HCT116 (cell line): ENCODE measurements around the gene RNPEP. TPM values are rescaled to one million over a fixed set of nuclear protein-coding genes. Genes with fewer than 3 reads are reported as not detected.

Experiments
- ATAC-seq: fragments of 200-7000 bp; cut with Tn5 transposase; 2 replicates; pipeline ENCODE4 v1.9.1; 2020; ENCODE audit warnings: mild to moderate bottlenecking, moderate library complexity
- BruUV-seq: library from RNA; stranded (reverse); fragments of 400-500 nt; replicated peaks from 2 replicates; lab custom pipeline; 2021; lab: Mats Ljungman, UMichigan
- CTCF ChIA-PET: fragments of 300-600 bp; sonication (Branson Sonifier 250); formaldehyde crosslinking; loops from one replicate; lab custom pipeline; 2021; ENCODE audit warnings: antibody characterized with exemption; lab: Charles Lee
- POLR2A ChIA-PET: fragments of 300-600, 350-600 bp; sonication (Branson Sonifier 250); formaldehyde crosslinking; loops from one replicate; lab custom pipeline; 2021; ENCODE audit warnings: antibody characterized with exemption; lab: Charles Lee
- RAD21 ChIA-PET, 2 experiments: fragments of 300-600 bp; sonication (Branson Sonifier 250); formaldehyde crosslinking; loops; one replicate each; lab custom pipeline; 2023; ENCODE audit warnings: low total read pairs in 2 of 2; ENCODE audit not compliant: uncharacterized antibody in 2 of 2, unreplicated experiment in 2 of 2, low non-redundant PET in 1 of 2; lab: Charles Lee
- DNase-seq: peaks from one replicate; pipeline ENCODE4 v3.0.0-alpha.2; 2010; ENCODE audit warnings: low read depth, low spot score
- H2AFZ ChIP-seq: fragments of 200-600 bp; shearing (Covaris generic), sonication (generic); 2 replicates; pipeline ENCODE4 v1.6.1; 2017; ENCODE audit warnings: low read depth, mixed run types, mixed read lengths, antibody characterized with exemption, low read length; ENCODE audit not compliant: poor library complexity, severe bottlenecking
- H3K27ac ChIP-seq: 2 replicates; pipeline ENCODE4 v1.5.1; 2012; ENCODE audit warnings: low read depth, low read length
- H3K27me3 ChIP-seq: fragments of 200-600 bp; sonication (generic); 2 replicates; pipeline ENCODE4 v1.6.1; 2016; ENCODE audit warnings: mixed run types, low read length, mixed read lengths; ENCODE audit not compliant: insufficient read depth
- H3K36me3 ChIP-seq, 2 experiments: fragments of 200-500 bp in 1 of 2; fragments of 200-600 bp in 1 of 2; sonication (Bioruptor generic) in 1 of 2; sonication (generic) in 1 of 2; 2 replicates each; pipeline versions ENCODE4 v1.5.1 to v1.6.1; 2014 to 2016; ENCODE audit warnings: low read length in 2 of 2, inconsistent platforms in 1 of 2, mixed read lengths in 1 of 2, mixed run types in 1 of 2; ENCODE audit not compliant: insufficient read depth in 2 of 2, control insufficient read depth in 1 of 2
- H3K4me1 ChIP-seq, 2 experiments: fragments of 200-600 bp in 1 of 2; sonication (generic) in 1 of 2; 2 replicates each; pipeline versions ENCODE4 v1.5.1 to v1.6.1; 2012 to 2017; ENCODE audit warnings: low read length in 2 of 2, inconsistent platforms in 1 of 2, mild to moderate bottlenecking in 1 of 2, mixed read lengths in 1 of 2, mixed run types in 1 of 2, moderate library complexity in 1 of 2; ENCODE audit not compliant: insufficient read depth in 2 of 2, control insufficient read depth in 1 of 2
- H3K4me2 ChIP-seq: fragments of 200-600 bp; sonication (generic); 2 replicates; pipeline ENCODE4 v1.6.1; 2017; ENCODE audit warnings: mixed run types, low read length, mixed read lengths
- H3K4me3 ChIP-seq, 2 experiments: fragments of 200-600 bp in 1 of 2; sonication (generic) in 1 of 2; replicated peaks in 1 of 2; 2 replicates each; pipeline ENCODE4 v1.5.1; 2011 to 2016; ENCODE audit warnings: low read length in 2 of 2, control low read depth in 1 of 2, low read depth in 1 of 2, mild to moderate bottlenecking in 1 of 2, mixed read lengths in 1 of 2, mixed run types in 1 of 2
- H3K79me2 ChIP-seq: fragments of 200-600 bp; sonication (generic); 2 replicates; pipeline ENCODE4 v1.6.1; 2017; ENCODE audit warnings: mild to moderate bottlenecking, mixed run types, low read length, moderate library complexity, mixed read lengths; ENCODE audit not compliant: insufficient read depth
- H3K9ac ChIP-seq: fragments of 200-600 bp; sonication (generic); 2 replicates; pipeline ENCODE4 v1.6.1; 2016; ENCODE audit warnings: low read length, mixed read lengths
- H3K9me2 ChIP-seq: fragments of 200-600 bp; sonication (generic), shearing (Covaris generic); 2 replicates; pipeline ENCODE4 v1.6.1; 2017; ENCODE audit warnings: mixed run types, mild to moderate bottlenecking, moderate library complexity; ENCODE audit not compliant: insufficient read depth
- H3K9me3 ChIP-seq, 2 experiments: fragments of 200-500 bp in 1 of 2; fragments of 200-600 bp in 1 of 2; sonication (Bioruptor generic) in 1 of 2; sonication (generic) in 1 of 2; 2 replicates each; pipeline ENCODE4 v1.6.1; 2014 to 2017; ENCODE audit warnings: low read length in 2 of 2, mixed read lengths in 2 of 2, inconsistent platforms in 1 of 2, low read depth in 1 of 2, mild to moderate bottlenecking in 1 of 2, mixed run types in 1 of 2, moderate library complexity in 1 of 2; ENCODE audit not compliant: control insufficient read depth in 1 of 2, insufficient read depth in 1 of 2
- H4K20me1 ChIP-seq: fragments of 200-600 bp; sonication (generic), shearing (Covaris generic); 2 replicates; pipeline ENCODE4 v1.6.1; 2017; ENCODE audit warnings: mixed run types, mild to moderate bottlenecking, moderate library complexity; ENCODE audit not compliant: insufficient read depth
- ATF3 ChIP-seq: IDR thresholded peaks from 2 replicates; pipeline ENCODE4 v1.6.1; 2012
- CTCF ChIP-seq, 3 experiments: fragments of 200-600 bp in 1 of 3; sonication (generic) in 1 of 3; IDR thresholded peaks in 2 of 3; conservative IDR thresholded peaks in 1 of 3; 2 replicates each; pipeline ENCODE4 v1.5.1; 2012 to 2017; ENCODE audit warnings: low read depth in 2 of 3, low read length in 2 of 3, antibody characterized with exemption in 1 of 3, borderline replicate concordance in 1 of 3, control low read depth in 1 of 3, mild to moderate bottlenecking in 1 of 3, mixed read lengths in 1 of 3, mixed run types in 1 of 3, moderate library complexity in 1 of 3; ENCODE audit not compliant: insufficient read depth in 1 of 3
- EGR1 ChIP-seq: IDR thresholded peaks from 2 replicates; pipeline ENCODE4 v1.6.1; 2012; ENCODE audit warnings: low read depth
- ELF1 ChIP-seq: IDR thresholded peaks from 2 replicates; pipeline ENCODE4 v1.6.1; 2012; ENCODE audit warnings: low read depth, borderline replicate concordance
- EZH2 ChIP-seq: fragments of 200-600 bp; sonication (generic); IDR thresholded peaks from 2 replicates; pipeline ENCODE4 v1.6.1; 2017; ENCODE audit warnings: antibody characterized with exemption, mixed run types
- FOSL1 ChIP-seq: IDR thresholded peaks from 2 replicates; pipeline ENCODE4 v1.6.1; 2012; ENCODE audit warnings: low read depth
- JUND ChIP-seq: IDR thresholded peaks from 2 replicates; pipeline ENCODE4 v1.6.1; 2012
- POLR2A ChIP-seq: IDR thresholded peaks from 2 replicates; pipeline ENCODE4 v1.7.0; 2011; ENCODE audit warnings: borderline replicate concordance; ENCODE audit not compliant: insufficient read depth, insufficient read length; ENCODE audit errors: extremely low read depth
- POLR2AphosphoS5 ChIP-seq: IDR thresholded peaks from 2 replicates; pipeline ENCODE4 v1.6.1; 2011; ENCODE audit warnings: mild to moderate bottlenecking, low read depth, low read length, moderate library complexity
- SRF ChIP-seq: IDR thresholded peaks from 2 replicates; pipeline ENCODE4 v1.6.1; 2012; ENCODE audit warnings: low read depth
- YY1 ChIP-seq: IDR thresholded peaks from 2 replicates; pipeline ENCODE4 v1.6.1; 2011; ENCODE audit warnings: low read length, low read depth, moderate library complexity, mild to moderate bottlenecking; ENCODE audit not compliant: insufficient replicate concordance; ENCODE audit errors: extremely low read depth
- ZFX ChIP-seq: fragments of 450-650 bp; IDR thresholded peaks from 2 replicates; pipeline ENCODE4 v1.6.1; 2017
- ZNF274 ChIP-seq: fragments of 200-500 bp; sonication (Bioruptor generic); IDR thresholded peaks from 2 replicates; pipeline ENCODE4 v1.6.1; 2014; ENCODE audit warnings: mild to moderate bottlenecking, low read depth, low read length, inconsistent platforms
- intact Hi-C: fragments of 100-400 bp; cut with micrococcal nuclease; formaldehyde crosslinking; loops from 2 replicates; pipeline ENCODE4 v1.10.0; 2022
- total RNA-seq: library from RNA; stranded (reverse); gene quantifications from one replicate; pipeline ENCODE4 v1.2.1, GENCODE V29; 2021; ENCODE audit not compliant: unreplicated experiment

Gene RNPEP
- total RNA-seq, 1 experiment from 2014 or later, result 85.9 TPM

DNA sequence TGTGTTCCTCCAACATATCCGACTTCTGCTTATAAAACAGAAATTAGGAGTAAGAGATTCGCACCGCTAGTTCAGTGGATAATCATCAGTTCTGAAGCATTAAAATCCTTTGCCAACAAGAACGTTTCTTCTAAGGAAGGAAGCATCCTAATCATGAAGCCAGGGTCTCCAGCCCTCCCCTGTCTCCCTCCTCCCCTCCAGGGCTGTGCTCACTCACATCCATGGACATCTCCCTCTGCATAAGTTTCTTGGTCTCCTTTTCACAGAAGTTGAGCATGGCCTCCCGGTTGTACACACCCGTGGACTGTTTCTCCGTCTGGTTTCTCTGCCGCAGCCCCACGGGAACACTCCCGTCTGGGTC lies 36.6 kb upstream of the RNPEP start:
- POLR2A ChIA-PET, result interaction anchor here (1.0 kb wide), 1 partner anchor 9 kb away, joined by 5 read pairs; the partner anchor contains the start of gene TIMM17A

More for the DNA sequence above, 36.6 kb upstream of the RNPEP start:
- H3K9ac ChIP-seq, result no peak overlapping the region
- ATAC-seq (no peak), DNase-seq (no peak)
- no peaks in the 10 kb centered on the region for H3K9me2 ChIP-seq
- intact Hi-C loops, result no loop called here
- no TSS peak for BruUV-seq
- ChIA-PET RAD21 (no interaction called here), CTCF (interaction anchor here (1.1 kb wide), 2 partner anchors 50 kb away, joined by 4 to 5 read pairs; no protein-coding TSS in a partner anchor)
- no peaks in the 10 kb centered on the region for H3K9me3 ChIP-seq
- peaks cover 11% of the 10 kb centered on the region for H3K27me3 ChIP-seq
- TF ChIP-seq ATF3 (no peak), POLR2AphosphoS5 (no peak), ELF1 (no peak), EZH2 (no peak), FOSL1 (no peak), POLR2A (no peak), ZNF274 (no peak), SRF (no peak), YY1 (no peak), JUND (no peak), ZFX (no peak), EGR1 (no peak), CTCF (IDR thresholded peaks at IDR 0.05 in 2 of 3, conservative IDR thresholded peaks at IDR 0.05 in 1 of 3; ENCODE audit: borderline replicate concordance in 1 of 3, insufficient read depth in 1 of 3, low read depth in 2 of 3, low read length in 2 of 3) (no peak)
- no peaks in the 10 kb centered on the region for H4K20me1 ChIP-seq
- no peak overlapping the region for H2AFZ ChIP-seq
- H3K79me2 ChIP-seq, result no peaks in the 10 kb centered on the region
- H3K4me2 ChIP-seq, result no peak overlapping the region
- H3K4me3 ChIP-seq, result no peak overlapping the region
- H3K36me3 ChIP-seq, result no peaks in the 10 kb centered on the region
- H3K27ac ChIP-seq, result no peak overlapping the region
- peaks cover 10 to 11% of the 10 kb centered on the region in 2 experiments; a peak in 3 of 4 replicates for H3K4me1 ChIP-seq
